HG02798 (cell line): ENCODE measurements around the gene WDFY4.

Experiments used
- ATAC-seq: cut with Tn5 transposase; IDR thresholded peaks from one replicate; pipeline ENCODE4 v1.9.1; 2021; ENCODE audit warnings: mild to moderate bottlenecking; ENCODE audit not compliant: unreplicated experiment, poor library complexity

Gene WDFY4

DNA sequence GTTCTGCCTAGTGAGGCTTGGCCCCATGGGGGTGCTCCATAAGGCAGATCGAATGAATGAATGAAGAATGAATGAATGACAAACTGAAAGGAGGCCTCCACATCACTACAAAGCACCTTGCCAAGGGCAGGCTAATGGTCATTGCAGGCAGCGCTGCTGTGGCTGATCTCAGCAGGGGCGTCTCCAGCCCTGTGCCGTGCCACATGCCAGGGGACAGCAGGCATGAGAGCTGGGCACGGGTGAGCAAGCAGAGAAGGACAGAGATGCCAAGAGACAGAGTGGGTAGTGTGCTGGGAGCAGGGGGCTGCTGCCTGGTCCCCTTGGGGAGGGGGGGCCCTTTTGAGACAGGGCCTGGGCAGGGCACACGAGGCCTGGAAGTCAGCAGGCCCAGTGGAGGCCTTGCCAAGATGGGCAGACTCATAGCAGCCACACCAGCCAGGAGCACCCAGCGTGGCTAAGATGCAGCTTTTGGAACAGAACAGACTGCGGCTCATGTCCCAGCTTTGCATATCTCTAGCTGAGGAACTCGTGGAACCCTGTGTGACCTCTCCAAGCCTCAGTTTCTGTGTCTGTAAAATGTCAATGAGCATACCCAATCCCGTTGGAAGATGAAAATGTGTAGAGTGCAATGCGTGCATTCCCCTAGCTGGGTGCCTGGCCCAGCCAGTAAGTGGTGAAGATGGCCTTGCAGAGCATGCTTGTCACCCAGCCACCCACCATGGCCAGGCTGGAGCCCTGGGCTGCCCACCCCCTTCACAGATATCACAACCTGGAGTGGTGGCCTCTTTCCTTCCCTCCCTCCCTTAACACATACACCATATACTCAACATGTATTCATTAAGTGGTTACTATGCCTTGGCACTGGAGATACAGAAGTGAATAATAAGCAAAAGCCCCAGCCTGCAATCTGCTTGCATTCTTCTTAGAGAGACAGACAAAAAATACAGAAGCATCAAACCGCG, 316.0 kb downstream of the WDFY4 start:
- ATAC-seq: no peak

DNA sequence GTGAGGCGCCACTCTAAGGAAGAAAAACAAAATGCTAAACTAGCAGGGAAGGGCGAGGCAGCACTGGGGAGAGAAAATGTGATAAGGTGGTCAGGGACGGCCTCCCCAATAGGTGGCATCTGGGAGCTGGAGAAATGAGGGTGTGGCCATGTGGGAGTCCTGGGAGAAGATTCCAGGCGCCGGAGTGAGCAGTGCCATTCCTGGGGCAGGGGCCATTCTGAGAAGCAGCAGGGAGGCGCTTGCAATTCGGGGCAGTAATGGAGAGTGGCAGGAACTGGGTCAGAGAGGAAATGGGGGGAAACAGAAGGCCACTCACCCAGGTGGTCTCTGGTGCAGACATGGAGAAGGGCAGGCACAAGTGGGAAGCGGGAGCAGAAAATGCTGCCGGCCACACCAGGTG, 316.7 kb downstream of the WDFY4 start:
- no peak for ATAC-seq

DNA sequence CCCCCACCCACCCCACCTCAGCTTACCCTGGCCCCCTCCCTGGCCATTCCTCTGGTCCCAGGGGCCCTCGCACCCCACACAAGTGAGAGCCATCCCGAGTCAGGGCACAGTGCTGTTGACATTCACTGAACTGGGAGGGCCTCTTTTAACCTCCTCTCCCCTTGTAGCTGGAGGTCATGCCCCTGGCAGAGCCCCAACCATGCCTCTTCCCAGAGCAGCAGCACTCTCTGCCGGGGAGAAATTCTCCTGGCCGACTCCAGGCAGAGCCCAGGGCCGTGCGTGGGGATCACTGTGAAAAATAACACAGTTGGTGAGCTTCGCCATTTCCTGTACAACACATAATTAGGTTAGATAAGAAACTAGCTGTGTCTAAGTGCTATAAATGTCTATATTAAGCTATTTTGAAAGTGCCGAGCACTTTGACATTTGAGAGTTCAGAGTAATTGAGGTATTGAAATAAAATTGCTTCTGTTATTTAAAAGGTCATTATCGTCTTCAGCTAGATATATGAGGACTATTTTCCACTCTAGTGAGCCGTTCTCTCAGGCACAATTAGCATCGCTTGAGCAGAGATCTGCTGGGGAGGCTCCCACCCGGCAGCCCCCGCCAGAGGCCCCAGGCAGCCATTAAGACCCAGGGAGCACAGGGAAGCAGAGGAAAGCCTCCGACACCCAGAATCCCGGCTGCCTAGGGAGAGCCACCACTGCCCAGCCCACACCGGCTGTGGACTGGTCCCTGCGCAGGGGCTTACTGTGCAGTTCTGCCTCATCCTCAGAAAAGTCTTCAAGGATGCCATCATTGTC, 317.4 kb downstream of the WDFY4 start:
- no peak for ATAC-seq

DNA sequence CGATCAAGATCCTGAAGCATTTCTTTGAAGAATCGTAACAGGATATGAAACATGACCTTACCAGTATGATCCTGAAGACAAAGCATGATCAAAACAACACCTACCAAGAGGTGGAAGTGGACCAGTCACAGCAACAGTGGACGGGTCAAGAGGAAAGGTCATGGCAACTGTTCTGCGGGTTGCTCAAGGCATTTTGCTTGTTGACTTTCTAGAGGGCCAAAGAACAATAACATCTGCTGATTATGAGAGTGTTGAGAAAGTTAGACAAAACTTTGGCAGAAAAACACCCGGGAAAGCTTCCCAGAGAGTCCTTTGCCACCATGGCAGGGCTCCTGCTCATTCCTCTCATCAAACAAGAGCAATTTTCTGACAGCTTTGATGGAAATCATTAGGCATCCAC, 320.6 kb downstream of the WDFY4 start:
- no peak for ATAC-seq

DNA sequence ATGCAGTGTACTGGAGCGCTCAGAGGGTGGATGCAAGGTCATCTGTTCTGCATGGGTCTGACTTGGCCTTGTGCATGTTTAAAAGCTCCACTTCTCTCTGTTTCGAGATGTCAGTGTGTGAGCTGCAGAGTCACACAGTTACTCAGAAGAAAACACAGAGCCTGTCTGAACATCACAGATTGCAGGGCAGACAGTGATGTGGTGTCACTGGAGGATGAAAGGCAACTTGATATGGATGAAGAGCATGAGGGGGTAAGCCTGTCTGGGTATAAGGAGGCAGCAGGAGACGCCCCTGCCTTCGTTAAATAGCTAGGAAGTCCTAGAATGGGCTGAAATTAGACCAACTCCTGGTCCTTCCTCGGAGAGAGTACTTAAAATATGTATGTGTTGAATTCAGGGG, 322.5 kb downstream of the WDFY4 start:
- no peak for ATAC-seq

DNA sequence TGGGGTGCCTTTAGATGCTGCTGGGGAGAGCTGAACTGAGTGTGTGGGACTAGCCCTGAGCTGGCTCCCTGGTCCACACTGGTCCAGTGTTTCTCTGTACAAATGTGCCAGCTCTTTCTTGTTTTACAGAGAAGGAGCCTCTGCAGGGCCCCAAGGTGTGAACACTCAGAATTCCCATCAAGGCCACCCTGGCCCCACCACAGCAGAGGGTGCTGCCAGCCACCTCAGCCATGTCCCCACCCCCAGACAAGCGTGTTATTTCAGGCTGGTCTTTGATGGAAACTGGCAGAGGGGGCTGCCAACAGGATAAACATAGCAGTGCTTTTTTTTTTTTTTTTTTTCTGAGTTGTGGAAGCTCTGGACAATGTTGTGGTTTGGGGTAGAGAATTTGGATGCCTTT, 323.4 kb downstream of the WDFY4 start:
- ATAC-seq: no peak

DNA sequence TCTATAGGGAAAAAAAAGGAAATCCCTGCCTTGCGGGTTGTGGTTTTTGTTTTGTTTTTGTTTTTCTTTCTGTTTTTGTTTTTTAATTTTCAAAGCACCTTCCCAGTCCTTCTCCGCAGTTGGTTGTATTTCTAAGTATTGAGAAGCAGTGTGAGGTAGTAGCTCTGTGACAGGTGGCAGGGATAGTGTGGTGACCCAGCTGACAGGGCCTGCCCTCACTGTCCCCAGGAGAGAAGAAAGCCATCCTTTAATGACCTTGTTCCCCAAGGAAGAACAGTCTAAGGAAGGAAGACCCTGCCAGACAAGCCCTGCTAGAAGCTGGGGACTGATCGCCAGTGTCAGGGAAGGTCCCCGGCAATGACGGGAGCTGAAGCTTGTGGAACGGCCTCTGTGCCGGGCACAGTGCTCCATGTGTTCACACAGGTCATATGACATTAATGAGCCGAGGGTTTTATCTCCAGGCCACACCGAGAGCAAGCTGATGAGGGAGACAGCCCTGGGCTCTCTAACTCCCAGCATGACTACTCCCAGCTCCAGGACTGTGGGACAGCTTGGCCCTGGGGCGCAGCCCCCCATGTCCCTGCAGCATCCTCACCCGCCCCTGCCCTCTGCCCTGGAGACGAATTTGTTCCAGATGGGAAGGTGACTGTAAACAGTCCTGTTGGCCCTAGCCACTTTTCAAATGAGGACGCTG, 324.0 kb downstream of the WDFY4 start:
- no peak for ATAC-seq

DNA sequence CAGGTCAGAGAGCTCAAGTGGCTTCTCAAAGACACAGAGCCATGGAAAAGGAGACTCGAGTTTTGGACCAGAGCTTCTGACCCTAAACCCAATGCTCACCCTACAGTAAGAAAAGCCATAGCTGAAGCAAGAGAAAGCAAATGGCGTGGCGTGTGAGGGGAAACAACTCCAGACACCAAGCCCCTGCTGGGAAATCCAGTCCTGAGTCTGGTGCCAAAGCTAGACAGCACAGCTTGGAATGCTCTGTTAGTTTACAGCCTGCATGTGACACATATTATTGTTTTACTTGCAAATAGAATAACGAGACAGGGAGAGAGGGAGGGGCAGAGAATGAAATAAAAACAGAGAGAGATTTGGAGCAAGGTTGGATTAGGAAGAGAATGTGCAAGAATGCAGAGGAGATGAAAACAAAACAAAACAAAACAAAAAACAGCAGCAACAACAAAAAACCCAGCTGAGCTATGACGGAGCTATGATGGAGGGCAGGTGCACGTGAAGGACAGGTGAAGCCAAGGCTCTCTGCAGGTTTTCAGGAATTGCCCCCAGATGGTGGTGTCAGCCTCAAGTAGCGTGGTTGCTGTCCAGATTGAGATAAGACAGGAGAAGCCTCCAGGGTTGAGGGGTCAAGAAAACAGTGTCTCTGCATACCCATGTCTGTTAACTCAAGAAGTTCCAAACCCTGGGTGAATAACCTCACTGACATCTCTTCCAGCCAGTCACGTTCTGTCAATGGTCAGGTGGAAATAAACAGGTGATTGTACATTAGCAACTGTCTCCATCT, 324.7 kb downstream of the WDFY4 start:
- no peak for ATAC-seq

DNA sequence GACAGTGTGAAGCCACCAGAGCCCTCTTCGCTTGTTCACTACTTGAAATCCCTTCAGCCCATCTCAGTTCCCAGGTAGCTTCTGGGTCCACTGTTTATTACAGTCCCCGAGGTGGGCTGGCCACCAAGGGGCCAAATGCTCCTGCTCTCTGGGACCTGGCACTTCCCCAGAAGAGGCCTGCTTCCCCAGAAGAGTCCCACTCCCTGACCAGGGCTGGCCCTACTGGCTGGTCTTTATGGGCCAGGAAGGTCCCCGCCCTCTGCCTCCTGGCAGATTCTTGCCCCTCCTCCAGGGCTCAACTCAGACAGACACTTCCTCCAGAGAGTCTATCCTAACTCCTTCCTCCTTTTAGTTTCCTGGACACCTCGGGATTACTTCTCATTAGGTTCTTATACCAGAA, 325.6 kb downstream of the WDFY4 start:
- ATAC-seq: no peak

DNA sequence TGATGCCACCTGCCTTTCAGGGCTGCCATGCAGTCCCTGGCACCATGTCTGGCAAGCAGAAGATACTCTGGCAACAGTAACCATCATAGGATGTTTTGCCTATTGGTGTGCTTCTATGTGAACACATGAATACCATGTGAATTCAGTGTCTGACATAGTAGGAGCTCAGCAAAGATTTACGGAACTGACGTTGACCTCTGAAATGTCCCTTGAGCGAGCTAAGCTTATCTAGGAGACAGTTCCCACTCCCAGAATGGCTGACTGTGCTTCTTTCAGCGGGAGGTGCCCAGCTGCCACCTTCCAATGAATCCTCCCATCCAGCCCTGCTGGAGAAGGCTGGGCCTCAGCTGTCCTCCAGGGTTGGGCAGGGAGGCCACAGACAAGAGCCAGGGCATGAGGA, 326.2 kb downstream of the WDFY4 start:
- ATAC-seq: no peak

DNA sequence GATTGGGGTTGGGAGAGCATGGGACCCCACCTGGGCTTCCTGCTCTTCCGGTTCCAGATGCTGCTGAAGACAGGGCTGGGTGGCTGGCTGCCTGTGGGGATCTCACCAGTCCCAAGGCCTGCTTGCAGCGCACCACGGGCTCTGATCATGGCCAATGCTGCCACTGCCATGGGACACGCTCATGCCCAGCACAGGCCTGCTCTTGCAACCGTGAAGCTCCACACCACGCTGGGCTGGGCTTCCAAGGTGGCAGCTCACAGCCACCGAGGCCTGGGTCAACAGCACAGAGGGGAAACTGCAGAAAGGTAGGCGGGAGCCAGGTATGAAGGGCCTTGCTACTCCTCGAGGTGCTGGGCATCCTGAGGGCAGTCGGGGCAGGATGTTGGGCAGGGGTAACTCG, 327.1 kb downstream of the WDFY4 start:
- ATAC-seq: no peak

DNA sequence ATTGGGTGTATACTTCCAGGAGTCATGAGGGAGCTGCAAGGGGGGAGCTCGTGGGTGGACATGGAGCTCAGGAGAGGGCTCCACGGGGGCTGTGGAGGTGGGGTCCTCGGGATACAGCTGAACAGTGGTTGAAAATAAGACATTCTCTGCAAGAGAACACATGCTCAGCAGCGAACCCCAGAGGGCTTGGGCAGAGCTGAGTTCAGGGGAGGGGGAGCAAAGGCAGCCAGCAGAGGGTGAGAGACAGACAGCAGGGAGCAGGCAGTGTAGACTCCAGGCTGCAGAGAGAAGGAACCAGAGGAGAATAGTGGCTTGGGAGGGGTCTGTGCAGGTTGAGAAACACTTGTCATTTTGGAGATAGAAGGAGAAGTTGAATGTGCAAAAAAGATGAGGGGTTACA, 327.9 kb downstream of the WDFY4 start:
- ATAC-seq: no peak

DNA sequence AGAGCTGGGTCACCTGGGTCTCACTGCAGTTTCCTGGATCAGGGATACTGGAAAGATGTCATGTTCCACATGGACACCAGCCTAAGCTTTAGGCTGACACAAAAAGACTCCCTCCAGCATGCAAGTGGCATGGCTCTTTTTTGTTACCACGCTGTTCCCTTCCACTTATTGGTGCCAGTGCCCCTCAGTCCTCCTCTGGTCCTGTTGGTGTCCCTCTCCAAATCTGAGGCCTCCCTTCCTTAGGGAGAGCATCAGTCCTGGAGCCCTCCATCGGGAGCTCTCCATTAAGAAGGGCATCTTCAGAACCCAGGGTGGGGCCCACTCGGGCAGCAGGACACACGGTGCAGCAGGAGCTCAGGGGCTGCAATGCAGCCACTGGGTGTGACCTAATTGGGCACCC, 331.0 kb downstream of the WDFY4 start:
- ATAC-seq: no peak

DNA sequence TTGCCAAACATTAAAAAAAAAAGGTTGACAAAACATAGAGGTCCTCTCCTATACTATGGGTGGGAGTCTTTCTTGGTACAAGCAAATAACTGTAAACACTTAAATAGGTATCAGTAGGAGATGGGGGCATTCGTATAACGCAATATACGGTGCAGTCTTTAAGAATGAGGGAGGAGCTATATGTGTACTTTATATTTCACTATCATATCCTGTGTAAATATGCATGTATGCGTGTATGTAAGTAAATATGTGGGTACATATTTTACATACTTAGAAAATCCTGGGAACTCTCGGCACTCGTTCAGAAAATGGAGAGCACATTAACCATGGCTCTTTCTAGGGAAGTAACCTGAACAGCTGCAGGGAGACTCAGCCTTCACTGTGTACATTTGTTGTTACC, 337.0 kb downstream of the WDFY4 start:
- no peak for ATAC-seq

DNA sequence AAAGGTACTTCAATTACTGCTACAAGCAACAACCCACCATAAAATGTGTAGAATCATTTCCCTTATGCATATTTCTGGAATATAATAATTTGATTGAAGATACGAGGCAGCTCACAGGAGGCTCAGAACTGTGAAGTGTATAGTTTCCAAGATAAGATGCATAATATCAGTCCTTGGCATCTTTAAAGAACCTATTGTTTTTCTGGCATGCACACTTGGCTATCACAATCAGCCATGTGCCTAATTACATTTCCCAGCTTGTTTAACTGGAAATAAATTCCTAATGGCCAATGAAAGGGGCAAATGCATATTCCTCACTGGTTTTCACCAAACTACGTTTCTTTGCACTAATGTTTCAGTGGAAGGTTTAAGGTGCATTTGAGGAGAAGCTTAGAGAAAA, 338.4 kb downstream of the WDFY4 start:
- no peak for ATAC-seq

DNA sequence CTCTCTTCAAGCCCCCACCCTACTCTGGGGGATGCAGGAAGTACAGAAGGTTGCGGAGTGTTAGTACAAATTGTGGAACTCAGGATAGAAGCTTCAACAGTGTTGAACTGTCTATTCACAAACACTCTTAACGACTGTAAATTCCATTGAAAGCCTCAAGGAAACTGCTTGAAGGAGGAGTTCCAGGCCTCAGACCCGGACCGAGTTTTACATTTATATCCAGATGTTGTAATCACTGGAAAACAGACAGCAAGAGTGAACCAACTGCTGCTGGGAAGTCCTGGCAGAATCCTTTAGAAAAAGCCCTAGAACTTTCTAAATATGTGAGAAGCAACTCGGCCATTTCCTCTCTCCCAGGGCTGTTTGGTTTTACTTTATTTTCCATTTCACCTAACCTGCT, 339.1 kb downstream of the WDFY4 start:
- no peak for ATAC-seq

DNA sequence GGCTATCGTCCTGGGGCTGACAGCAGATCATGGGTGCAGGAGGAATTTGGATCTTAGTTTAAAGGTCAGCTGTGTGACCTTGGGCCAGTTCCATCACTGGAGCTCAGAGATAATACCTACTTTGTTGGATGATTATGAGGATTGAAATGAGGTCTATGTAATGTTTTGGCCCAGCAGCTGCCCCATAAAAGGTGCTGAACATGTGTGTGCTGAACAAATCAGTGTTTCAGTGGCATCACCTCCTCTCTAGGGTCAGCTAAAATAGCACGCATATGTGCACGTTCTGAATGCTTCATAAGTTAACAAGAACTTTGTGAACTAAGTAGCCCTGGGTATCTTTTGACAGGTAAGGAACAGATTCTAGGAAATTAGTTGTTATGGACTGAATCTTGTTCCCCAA, 339.8 kb downstream of the WDFY4 start:
- no peak for ATAC-seq

DNA sequence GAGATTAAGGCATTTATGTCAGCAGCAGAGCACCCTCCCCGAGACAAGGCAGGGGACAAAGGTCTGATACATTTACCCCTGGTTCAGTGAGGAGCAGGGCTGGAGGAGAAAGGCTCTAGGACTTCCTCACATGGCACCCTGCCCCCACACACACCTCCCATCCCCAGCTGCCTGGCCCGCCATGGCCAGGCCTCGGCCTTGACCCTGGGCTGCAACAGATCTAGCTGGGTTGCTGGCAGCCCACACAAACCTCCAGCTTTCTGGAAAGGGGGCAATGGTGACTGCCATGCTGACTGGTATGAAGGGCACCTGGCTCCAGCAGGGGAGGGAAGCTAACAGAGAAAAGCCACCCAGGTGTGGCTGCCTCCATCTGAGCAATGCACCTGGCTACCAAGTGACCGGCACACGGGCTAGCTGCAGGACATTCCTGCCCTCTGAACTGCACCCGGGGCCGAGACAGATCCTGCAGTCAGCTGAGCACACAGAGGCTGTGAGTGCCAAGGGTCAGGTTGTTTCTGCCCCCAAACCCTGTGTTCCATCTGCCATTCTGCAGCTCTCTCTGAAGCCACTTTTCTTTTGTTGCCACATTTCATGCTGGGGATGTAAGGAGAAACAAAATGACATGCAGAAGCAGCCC, 340.8 kb downstream of the WDFY4 start:
- no peak for ATAC-seq

DNA sequence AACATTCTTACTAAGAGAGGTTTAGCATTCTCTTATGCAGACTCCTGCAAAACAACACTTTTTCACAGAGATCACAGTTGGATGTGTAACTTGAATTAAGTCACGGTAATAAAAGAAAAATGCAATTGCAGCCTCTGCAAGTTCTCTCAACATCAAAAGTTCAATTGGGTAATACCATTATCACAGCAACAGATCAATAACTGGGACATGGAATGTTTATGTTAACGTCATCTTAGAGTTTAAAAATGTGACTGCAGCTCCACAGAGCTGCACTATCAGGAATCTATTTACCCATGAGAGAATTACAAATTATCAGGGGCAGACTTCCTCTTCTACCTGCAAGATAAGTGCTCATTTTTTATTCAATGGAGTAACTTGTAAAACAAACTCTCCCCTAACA, 344.0 kb downstream of the WDFY4 start:
- ATAC-seq: no peak

DNA sequence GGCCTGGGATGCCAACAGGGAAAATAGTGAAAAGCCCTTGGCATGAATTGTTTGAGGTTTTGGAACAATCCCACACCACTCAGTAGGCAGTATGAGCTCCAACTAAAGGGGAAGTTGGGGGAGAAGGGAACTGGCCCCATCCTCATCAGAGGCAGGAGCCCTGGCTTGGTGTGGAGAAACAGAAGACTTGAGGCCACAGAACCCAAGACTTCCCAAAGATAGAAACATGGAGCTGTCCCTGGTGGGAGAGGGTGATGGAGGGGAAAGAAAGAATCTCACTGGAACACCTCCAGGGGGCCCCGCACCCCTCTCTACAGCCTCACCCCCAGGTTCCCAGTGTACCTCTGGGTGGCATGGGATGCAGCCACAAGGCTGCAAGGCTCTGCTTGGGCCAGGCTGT, 345.0 kb downstream of the WDFY4 start:
- ATAC-seq: no peak
